SJCRH30 (cell line): Measurements from ENCODE around the gene ZNF655. TPM values are rescaled to one million over a fixed set of nuclear protein-coding genes. Genes with fewer than 3 reads are reported as not detected.

Source experiments
- total RNA-seq: library from RNA; depleted of rRNA; stranded (reverse); fragments of >200 nt; shearing (Covaris generic); gene quantifications from 2 replicates; pipeline ENCODE4 v1.2.3, GENCODE V29; 2014; rRNA removed

The ZNF655 gene
- total RNA-seq, 1 experiment from 2014 or later, result 79.9 TPM

Other genes starting within 250 kb of the ZNF655 start
- gene ARPC1A, start 232.7 kb upstream of the ZNF655 start, total RNA-seq, result 130 and 132 TPM in 2 replicates
- 40.9 and 42.2 TPM in 2 replicates for gene ARPC1B, start 183.9 kb upstream of the ZNF655 start, total RNA-seq
- gene PDAP1, start 150.0 kb upstream of the ZNF655 start, total RNA-seq, result 72.8 and 76.8 TPM in 2 replicates
- 132 and 136 TPM in 2 replicates for gene BUD31, start 149.7 kb upstream of the ZNF655 start, total RNA-seq
- gene PTCD1, start 119.8 kb upstream of the ZNF655 start, total RNA-seq, result 7.5 and 8.2 TPM in 2 replicates
- gene CPSF4, start 119.7 kb upstream of the ZNF655 start, total RNA-seq, result 58.9 and 76.8 TPM in 2 replicates
- 912 and 1,207 TPM in 2 replicates for gene ATP5MF, start 92.5 kb upstream of the ZNF655 start, total RNA-seq
- 12.2 and 20.1 TPM in 2 replicates for gene ZNF789, start 85.8 kb upstream of the ZNF655 start, total RNA-seq
- 25.4 and 29.7 TPM in 2 replicates for gene ZNF394, start 58.4 kb upstream of the ZNF655 start, total RNA-seq
- gene ZKSCAN5, start 54.0 kb upstream of the ZNF655 start, total RNA-seq, result 18.9 and 19.5 TPM in 2 replicates
- 13.9 and 15.0 TPM in 2 replicates for gene FAM200A, start 6.5 kb upstream of the ZNF655 start, total RNA-seq
- gene TMEM225B, start 39.6 kb downstream of the ZNF655 start, total RNA-seq, result 0.32 and 0.61 TPM in 2 replicates
- gene ZSCAN25, start 58.3 kb downstream of the ZNF655 start, total RNA-seq, result 21.2 and 22.0 TPM in 2 replicates
- 0.36 TPM in 1 of 2 replicates, not detected in the other for gene CYP3A5, start 121.4 kb downstream of the ZNF655 start, total RNA-seq
- 0.12 TPM in 1 of 2 replicates, not detected in the other for gene CYP3A7, start 176.6 kb downstream of the ZNF655 start, total RNA-seq
- not detected in 2 replicates for gene CYP3A4, start 225.5 kb downstream of the ZNF655 start, total RNA-seq